HepG2 (cell line): Measurements from ENCODE around the gene CIROP.

Experiments used
- ATF2 ChIP-seq: sonication (generic); formaldehyde crosslinking; IDR thresholded peaks from 2 replicates; pipeline ENCODE4 v1.4.0; 2020; ENCODE audit warnings: missing genetic modification reagents
- CEBPB ChIP-seq: IDR thresholded peaks from 2 replicates; pipeline ENCODE4 v1.6.1; 2011; ENCODE audit warnings: low read depth, low read length, improper control_type of control experiment, borderline replicate concordance
- JUN ChIP-seq: sonication (generic); formaldehyde crosslinking; IDR thresholded peaks from 2 replicates; pipeline ENCODE4 v1.4.0; 2020; ENCODE audit warnings: mild to moderate bottlenecking, missing genetic modification reagents
- MYC ChIP-seq: sonication (generic); formaldehyde crosslinking; IDR thresholded peaks from 2 replicates; pipeline ENCODE4 v1.9.0; 2021; ENCODE audit warnings: missing genetic modification reagents, borderline replicate concordance
- NR3C1 ChIP-seq: sonication (generic); formaldehyde crosslinking; IDR thresholded peaks from 2 replicates; pipeline ENCODE4 v1.4.0; 2020; ENCODE audit warnings: missing genetic modification reagents
- ZKSCAN8 ChIP-seq: IDR thresholded peaks from 2 replicates; pipeline ENCODE4 v1.6.1; 2016; ENCODE audit warnings: borderline replicate concordance, missing genetic modification reagents, missing compliant biosample characterization
- TF ChIP-seq, protein P1 (sequence below): sonication (generic); formaldehyde crosslinking; IDR thresholded peaks from 2 replicates; pipeline ENCODE4 v1.4.0; 2020; ENCODE audit warnings: mild to moderate bottlenecking, missing genetic modification reagents
- TF ChIP-seq, protein P2 (sequence below): sonication (generic); formaldehyde crosslinking; IDR thresholded peaks from 2 replicates; pipeline ENCODE4 v1.4.0; 2020; ENCODE audit warnings: missing genetic modification reagents
- TF ChIP-seq, protein P3 (sequence below): sonication (generic); formaldehyde crosslinking; IDR thresholded peaks from 2 replicates; pipeline ENCODE4 v1.5.1; 2020; ENCODE audit warnings: missing genetic modification reagents, mild to moderate bottlenecking, borderline replicate concordance

DNA sequence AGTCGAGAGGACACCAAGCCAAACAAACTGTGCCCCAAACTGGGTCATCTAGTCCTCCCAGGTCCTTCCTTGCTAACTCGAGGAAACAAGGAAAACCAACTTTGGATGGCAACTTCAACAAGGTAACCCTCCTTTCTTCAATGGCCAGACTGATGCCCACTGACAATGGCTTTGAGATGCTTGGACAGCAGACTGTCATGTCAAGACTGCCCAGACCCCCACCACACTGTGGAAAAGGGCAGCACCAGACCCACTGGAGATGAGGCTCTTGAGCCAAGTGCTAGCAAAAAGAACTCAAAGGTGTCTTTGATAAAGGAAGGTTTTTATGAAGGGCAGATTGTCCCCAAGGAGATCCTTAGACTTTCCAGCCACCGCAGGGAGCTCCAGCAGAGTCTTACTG is 38.4 kb downstream of the CIROP start:
- TF ChIP-seq CEBPB (no peak), JUN (CRISPR knock-in tag) (no peak), NR3C1 (CRISPR knock-in tag) (no peak), MYC (CRISPR knock-in tag) (no peak), ATF2 (CRISPR knock-in tag) (no peak), ZKSCAN8 (CRISPR knock-in tag) (no peak)
- TF ChIP-seq, protein P1, sequence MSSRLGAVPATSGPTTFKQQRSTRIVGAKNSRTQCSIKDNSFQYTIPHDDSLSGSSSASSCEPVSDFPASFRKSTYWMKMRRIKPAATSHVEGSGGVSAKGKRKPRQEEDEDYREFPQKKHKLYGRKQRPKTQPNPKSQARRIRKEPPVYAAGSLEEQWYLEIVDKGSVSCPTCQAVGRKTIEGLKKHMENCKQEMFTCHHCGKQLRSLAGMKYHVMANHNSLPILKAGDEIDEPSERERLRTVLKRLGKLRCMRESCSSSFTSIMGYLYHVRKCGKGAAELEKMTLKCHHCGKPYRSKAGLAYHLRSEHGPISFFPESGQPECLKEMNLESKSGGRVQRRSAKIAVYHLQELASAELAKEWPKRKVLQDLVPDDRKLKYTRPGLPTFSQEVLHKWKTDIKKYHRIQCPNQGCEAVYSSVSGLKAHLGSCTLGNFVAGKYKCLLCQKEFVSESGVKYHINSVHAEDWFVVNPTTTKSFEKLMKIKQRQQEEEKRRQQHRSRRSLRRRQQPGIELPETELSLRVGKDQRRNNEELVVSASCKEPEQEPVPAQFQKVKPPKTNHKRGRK (CRISPR knock-in tag) = no peak
- TF ChIP-seq, protein P2, sequence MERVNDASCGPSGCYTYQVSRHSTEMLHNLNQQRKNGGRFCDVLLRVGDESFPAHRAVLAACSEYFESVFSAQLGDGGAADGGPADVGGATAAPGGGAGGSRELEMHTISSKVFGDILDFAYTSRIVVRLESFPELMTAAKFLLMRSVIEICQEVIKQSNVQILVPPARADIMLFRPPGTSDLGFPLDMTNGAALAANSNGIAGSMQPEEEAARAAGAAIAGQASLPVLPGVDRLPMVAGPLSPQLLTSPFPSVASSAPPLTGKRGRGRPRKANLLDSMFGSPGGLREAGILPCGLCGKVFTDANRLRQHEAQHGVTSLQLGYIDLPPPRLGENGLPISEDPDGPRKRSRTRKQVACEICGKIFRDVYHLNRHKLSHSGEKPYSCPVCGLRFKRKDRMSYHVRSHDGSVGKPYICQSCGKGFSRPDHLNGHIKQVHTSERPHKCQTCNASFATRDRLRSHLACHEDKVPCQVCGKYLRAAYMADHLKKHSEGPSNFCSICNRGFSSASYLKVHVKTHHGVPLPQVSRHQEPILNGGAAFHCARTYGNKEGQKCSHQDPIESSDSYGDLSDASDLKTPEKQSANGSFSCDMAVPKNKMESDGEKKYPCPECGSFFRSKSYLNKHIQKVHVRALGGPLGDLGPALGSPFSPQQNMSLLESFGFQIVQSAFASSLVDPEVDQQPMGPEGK (CRISPR knock-in tag) = no peak
- TF ChIP-seq, protein P3, sequence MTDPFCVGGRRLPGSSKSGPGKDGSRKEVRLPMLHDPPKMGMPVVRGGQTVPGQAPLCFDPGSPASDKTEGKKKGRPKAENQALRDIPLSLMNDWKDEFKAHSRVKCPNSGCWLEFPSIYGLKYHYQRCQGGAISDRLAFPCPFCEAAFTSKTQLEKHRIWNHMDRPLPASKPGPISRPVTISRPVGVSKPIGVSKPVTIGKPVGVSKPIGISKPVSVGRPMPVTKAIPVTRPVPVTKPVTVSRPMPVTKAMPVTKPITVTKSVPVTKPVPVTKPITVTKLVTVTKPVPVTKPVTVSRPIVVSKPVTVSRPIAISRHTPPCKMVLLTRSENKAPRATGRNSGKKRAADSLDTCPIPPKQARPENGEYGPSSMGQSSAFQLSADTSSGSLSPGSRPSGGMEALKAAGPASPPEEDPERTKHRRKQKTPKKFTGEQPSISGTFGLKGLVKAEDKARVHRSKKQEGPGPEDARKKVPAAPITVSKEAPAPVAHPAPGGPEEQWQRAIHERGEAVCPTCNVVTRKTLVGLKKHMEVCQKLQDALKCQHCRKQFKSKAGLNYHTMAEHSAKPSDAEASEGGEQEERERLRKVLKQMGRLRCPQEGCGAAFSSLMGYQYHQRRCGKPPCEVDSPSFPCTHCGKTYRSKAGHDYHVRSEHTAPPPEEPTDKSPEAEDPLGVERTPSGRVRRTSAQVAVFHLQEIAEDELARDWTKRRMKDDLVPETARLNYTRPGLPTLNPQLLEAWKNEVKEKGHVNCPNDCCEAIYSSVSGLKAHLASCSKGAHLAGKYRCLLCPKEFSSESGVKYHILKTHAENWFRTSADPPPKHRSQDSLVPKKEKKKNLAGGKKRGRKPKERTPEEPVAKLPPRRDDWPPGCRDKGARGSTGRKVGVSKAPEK = no peak
